Skeletal muscle cell (primary cell): ENCODE data around the gene CD38.
A peak's percentile ranks its signal among the peaks of the same experiment; 100 is the strongest.

Experiments
- DNase-seq: peaks from one replicate; pipeline ENCODE4 v3.0.0-alpha.2; 2010; ENCODE audit warnings: low read depth
- H3K4me3 ChIP-seq: 2 replicates; pipeline ENCODE4 v1.5.1; 2011; ENCODE audit warnings: low read depth, mild to moderate bottlenecking, control low read depth, low read length, moderate library complexity

CD38 gene

GRCh38 chr4:15888515-15888914 lies 110.4 kb downstream of the CD38 start:
- DNase-seq, result no peak

GRCh38 chr4:15890246-15890829 lies 112.2 kb downstream of the CD38 start:
- DNase-seq, result no peak
- H3K4me3 ChIP-seq, result no peak overlapping the region

More at GRCh38 chr4:15888515-15888914, 110.4 kb downstream of the CD38 start:
- no peak overlapping the region for H3K4me3 ChIP-seq

GRCh38 chr4:15891312-15891711 lies 113.2 kb downstream of the CD38 start:
- DNase-seq, result no peak
- no peak overlapping the region for H3K4me3 ChIP-seq

GRCh38 chr4:15893962-15894361 lies 115.8 kb downstream of the CD38 start:
- no peak overlapping the region for H3K4me3 ChIP-seq
- peak; percentile 80 for DNase-seq

GRCh38 chr4:15894393-15894792 lies 116.3 kb downstream of the CD38 start:
- no peak overlapping the region for H3K4me3 ChIP-seq

GRCh38 chr4:15894921-15895916 lies 117.1 kb downstream of the CD38 start:
- no peak overlapping the region for H3K4me3 ChIP-seq
- DNase-seq, result no peak

More at GRCh38 chr4:15894393-15894792, 116.3 kb downstream of the CD38 start:
- no peak for DNase-seq

- H3K4me3 ChIP-seq, result no peak overlapping the region
- DNase-seq, result no peak
Measured at GRCh38 chr4:15897577-15897976, 119.4 kb downstream of the CD38 start.

GRCh38 chr4:15898902-15899301 lies 120.8 kb downstream of the CD38 start:
- DNase-seq, result no peak
- no peak overlapping the region for H3K4me3 ChIP-seq

- DNase-seq, result no peak
- no peak overlapping the region for H3K4me3 ChIP-seq
Measured at GRCh38 chr4:15899511-15899910, 121.4 kb downstream of the CD38 start.

- no peak for DNase-seq
- H3K4me3 ChIP-seq, result no peak overlapping the region
Measured at GRCh38 chr4:15901007-15901406, 122.9 kb downstream of the CD38 start.

- H3K4me3 ChIP-seq, result no peak overlapping the region
- no peak for DNase-seq
Measured at GRCh38 chr4:15901998-15902397, 123.9 kb downstream of the CD38 start.

GRCh38 chr4:15902746-15903145 lies 124.6 kb downstream of the CD38 start:
- no peak for DNase-seq
- H3K4me3 ChIP-seq, result no peak overlapping the region
